Endothelial cell of umbilical vein (primary cell): ENCODE results near the gene TMOD1. TPM values are rescaled to one million over a fixed set of nuclear protein-coding genes. Genes with fewer than 3 reads are reported as not detected.

ENCODE experiments used
- BruUV-seq: library from RNA; stranded (reverse); fragments of 400-500 nt; replicated peaks from 2 replicates; lab custom pipeline; 2021; lab: Mats Ljungman, UMichigan
- CTCF ChIA-PET: fragments of 300-600, 350-600 bp; sonication (Branson Sonifier 250); formaldehyde crosslinking; loops from one replicate; lab custom pipeline; 2021; ENCODE audit warnings: antibody characterized with exemption, inconsistent platforms; lab: Charles Lee
- POLR2A ChIA-PET: fragments of 300-600, 350-600 bp; sonication (Branson Sonifier 250); formaldehyde crosslinking; loops from one replicate; lab custom pipeline; 2021; ENCODE audit warnings: antibody characterized with exemption, inconsistent platforms; lab: Charles Lee
- DNase-seq: peaks from one replicate; pipeline ENCODE4 v3.0.0-alpha.2; 2011; ENCODE audit warnings: low read depth, low spot score
- FAIRE-seq: peaks from 2 replicates; lab custom pipeline; 2011; peaks lifted over from hg19 to GRCh38; lab: Jason Lieb, UNC
- H2AFZ ChIP-seq: 2 replicates; pipeline ENCODE4 v1.6.0; 2012; ENCODE audit warnings: low read depth, low read length, control low read depth, inconsistent platforms
- H3K27ac ChIP-seq: 2 replicates; pipeline ENCODE4 v1.5.1; 2011; ENCODE audit warnings: low read depth, mild to moderate bottlenecking, control low read depth, low read length, moderate library complexity; ENCODE audit not compliant: insufficient read depth
- H3K27me3 ChIP-seq, 2 experiments: 2 replicates each; pipeline versions ENCODE4 v1.6.0 to v1.6.1; 2011; ENCODE audit warnings: low read length in 2 of 2, mixed read lengths in 1 of 2; ENCODE audit not compliant: control insufficient read depth in 2 of 2, insufficient read depth in 2 of 2
- H3K36me3 ChIP-seq, 2 experiments: 2 replicates in 1 of 2; 3 replicates in 1 of 2; pipeline ENCODE4 v1.5.1; 2011; ENCODE audit warnings: low read length in 2 of 2, mild to moderate bottlenecking in 1 of 2, moderate library complexity in 1 of 2; ENCODE audit not compliant: control insufficient read depth in 2 of 2, insufficient read depth in 2 of 2; ENCODE audit errors: extremely low read depth in 1 of 2
- H3K4me1 ChIP-seq: 3 replicates; pipeline ENCODE4 v1.5.1; 2011; ENCODE audit warnings: mild to moderate bottlenecking, low read length; ENCODE audit not compliant: control insufficient read depth, insufficient read depth; ENCODE audit errors: extremely low read depth
- H3K4me2 ChIP-seq: 2 replicates; pipeline ENCODE4 v1.6.1; 2011; ENCODE audit warnings: low read length, control low read depth, mixed read lengths; ENCODE audit not compliant: insufficient read depth
- H3K4me3 ChIP-seq, 3 experiments: fragments of 200-600 bp in 1 of 3; sonication (generic), shearing (Covaris generic) in 1 of 3; replicated peaks in 1 of 3; 2 replicates each; pipeline ENCODE4 v1.5.1; 2011 to 2016; ENCODE audit warnings: control low read depth in 3 of 3, low read length in 3 of 3, mild to moderate bottlenecking in 2 of 3, inconsistent platforms in 1 of 3, low read depth in 1 of 3, moderate library complexity in 1 of 3; ENCODE audit not compliant: insufficient read depth in 1 of 3
- H3K79me2 ChIP-seq: 2 replicates; pipeline ENCODE4 v1.6.0; 2012; ENCODE audit warnings: low read length, inconsistent platforms; ENCODE audit not compliant: control insufficient read depth, insufficient read depth
- H3K9ac ChIP-seq: replicated peaks from 2 replicates; pipeline ENCODE3; 2011; ENCODE audit warnings: low read length, control low read depth; ENCODE audit not compliant: insufficient read depth; ENCODE audit errors: extremely low read depth
- H3K9me1 ChIP-seq: replicated peaks from 3 replicates; pipeline ENCODE4 v1.6.0; 2011; ENCODE audit warnings: mild to moderate bottlenecking, low read length; ENCODE audit not compliant: control insufficient read depth, insufficient read depth; ENCODE audit errors: extremely low read depth
- H3K9me3 ChIP-seq: replicated peaks from 2 replicates; pipeline ENCODE4 v1.5.1; 2012; ENCODE audit warnings: low read length, inconsistent platforms; ENCODE audit not compliant: control insufficient read depth, insufficient read depth
- H4K20me1 ChIP-seq: replicated peaks from 2 replicates; pipeline ENCODE3; 2011; ENCODE audit warnings: mild to moderate bottlenecking, low read length; ENCODE audit not compliant: control insufficient read depth, insufficient read depth; ENCODE audit errors: extremely low read depth
- CTCF ChIP-seq, 2 donors: IDR thresholded peaks; 1 replicate in 1 of 2; 2 replicates in 1 of 2; pipeline ENCODE4 v1.5.1; 2011; ENCODE audit warnings: low read length in 2 of 2, mild to moderate bottlenecking in 2 of 2, moderate library complexity in 2 of 2, control low read depth in 1 of 2, inconsistent platforms in 1 of 2, low read depth in 1 of 2; ENCODE audit not compliant: insufficient read depth in 1 of 2; ENCODE audit errors: extremely low read depth in 1 of 2
- EZH2 ChIP-seq: IDR thresholded peaks from 2 replicates; pipeline ENCODE4 v1.6.1; 2012; ENCODE audit warnings: borderline replicate concordance, low read depth, mild to moderate bottlenecking, moderate library complexity, low read length, inconsistent platforms; ENCODE audit not compliant: severe bottlenecking
- FOS ChIP-seq: IDR thresholded peaks from 2 replicates; pipeline ENCODE4 v1.6.1; 2011; ENCODE audit warnings: mild to moderate bottlenecking, low read length, moderate library complexity, borderline replicate concordance; ENCODE audit not compliant: insufficient read depth
- GATA2 ChIP-seq: IDR thresholded peaks from 2 replicates; pipeline ENCODE4 v1.7.0; 2011; ENCODE audit warnings: low read depth, mild to moderate bottlenecking, moderate library complexity, mixed read lengths, low read length; ENCODE audit not compliant: insufficient read length, insufficient read depth
- JUN ChIP-seq: IDR thresholded peaks from 2 replicates; pipeline ENCODE4 v1.6.1; 2011; ENCODE audit warnings: borderline replicate concordance, low read depth; ENCODE audit not compliant: insufficient read length, insufficient read depth
- MAX ChIP-seq: IDR thresholded peaks from 2 replicates; pipeline ENCODE4 v1.6.1; 2011; ENCODE audit not compliant: insufficient read depth, insufficient read length
- MYC ChIP-seq: IDR thresholded peaks from one replicate; pipeline ENCODE4 v1.6.1; 2011; ENCODE audit warnings: mild to moderate bottlenecking, low read depth, low read length
- POLR2A ChIP-seq: IDR thresholded peaks from 2 replicates; pipeline ENCODE4 v1.6.1; 2012; ENCODE audit warnings: low read depth, mild to moderate bottlenecking, control low read depth, low read length
- POLR2AphosphoS5 ChIP-seq: IDR thresholded peaks from 2 replicates; pipeline ENCODE4 v1.6.1; 2012; ENCODE audit warnings: low read depth, mild to moderate bottlenecking, control low read depth, low read length, moderate library complexity; ENCODE audit not compliant: insufficient read depth
- dilution Hi-C: fragments of 300-500 bp; cut with MboI; formaldehyde crosslinking; loops from one replicate; pipeline ENCODE4 v1.15.0; 2019; ENCODE audit warnings: low sequenced_read_pairs; ENCODE audit not compliant: extremely low pct_ligation_motif_present
- intact Hi-C: fragments of 100-400 bp; cut with micrococcal nuclease; formaldehyde crosslinking; loops from one replicate; pipeline ENCODE4 v1.10.0; 2022
- polyA plus RNA-seq, 4 experiments: library from polyadenylated mRNA; depleted of rRNA in 3 of 4; stranded (reverse) in 3 of 4; unstranded in 1 of 4; fragments of >200 nt; gene quantifications; 2 replicates each; pipeline versions ENCODE4 v1.2.1 to v1.2.3, GENCODE V29; 2011 to 2012; ENCODE audit warnings: missing spikeins in 1 of 4
- total RNA-seq: library from RNA; stranded (reverse); gene quantifications from 2 replicates; pipeline ENCODE4 v1.2.3, GENCODE V29; 2021

The TMOD1 gene
- total and polyA plus RNA-seq, 2 donors (not counting 3 experiments of a cell fraction or from before 2014, with no cell fraction given), result 0.26 to 1.4 TPM

- Histone ChIP-seq H2AFZ (no peak overlapping the region), H3K9me1 (no peaks in the 10 kb centered on the region), H3K9ac (no peak overlapping the region), H3K4me2 (no peak overlapping the region), H3K27me3 (peaks cover 5% of the 10 kb centered on the region in 2 experiments), H3K4me3 (no peak overlapping the region), H3K4me1 (no peaks in the 10 kb centered on the region), H4K20me1 (no peaks in the 10 kb centered on the region), H3K36me3 (no peaks in the 10 kb centered on the region), H3K79me2 (no peaks in the 10 kb centered on the region), H3K27ac (no peak overlapping the region), H3K9me3 (no peaks in the 10 kb centered on the region)
- CTCF ChIA-PET, result interaction anchor here (1.2 to 15.7 kb wide), 4 partner anchors 22 to 182 kb away, joined by 3 to 775 read pairs (median 10); partner anchors contain the start of gene TDRD7
- FAIRE-seq (no peak), DNase-seq (no peak)
- no peak for TF ChIP-seq EZH2
- no peak for TF ChIP-seq MYC
- TF ChIP-seq CTCF (IDR thresholded peaks at IDR 0.05; ENCODE audit: extremely low read depth in 1 of 2, insufficient read depth in 1 of 2, low read depth in 1 of 2, low read length in 2 of 2), result no peak
- no peak for TF ChIP-seq FOS
- no peak for TF ChIP-seq JUN
- TF ChIP-seq GATA2, result no peak
- no peak for TF ChIP-seq POLR2AphosphoS5
- no peak for TF ChIP-seq POLR2A
- no peak for TF ChIP-seq MAX
- BruUV-seq, result no TSS peak
- dilution Hi-C loops (no loop called here), intact Hi-C loops (no loop called here)
- POLR2A ChIA-PET, result no interaction called here
Measured at GRCh38 chr9:97593960-97594359, 92.5 kb downstream of the TMOD1 start.
